Neural cell (in vitro differentiated cells): Measurements from ENCODE around the gene TBPL1. TPM values are rescaled to one million over a fixed set of nuclear protein-coding genes. Genes with fewer than 3 reads are reported as not detected.

Experiments
- H2AFZ ChIP-seq: fragments of 200-600, 300-800 bp; sonication (generic), shearing (Covaris generic); 2 replicates; pipeline ENCODE4 v1.6.0; 2014; ENCODE audit warnings: low read depth, mild to moderate bottlenecking, antibody characterized with exemption, low read length, moderate library complexity
- H3F3A ChIP-seq: fragments of 200-600 bp; shearing (Covaris generic); 2 replicates; pipeline ENCODE4 v1.6.1; 2016; ENCODE audit warnings: mild to moderate bottlenecking, moderate library complexity, mixed read lengths, antibody characterized with exemption, low read length; ENCODE audit not compliant: insufficient read depth, poor library complexity, severe bottlenecking
- H3K27ac ChIP-seq: fragments of 200-600, 300-800 bp; sonication (generic), shearing (Covaris generic); 2 replicates; pipeline ENCODE4 v1.5.1; 2014; ENCODE audit warnings: mild to moderate bottlenecking, low read length, moderate library complexity
- H3K27me3 ChIP-seq: fragments of 300-800, 200-600 bp; sonication (generic), shearing (Covaris generic); 2 replicates; pipeline ENCODE4 v1.6.0; 2014; ENCODE audit warnings: mild to moderate bottlenecking, low read depth, low read length, moderate library complexity; ENCODE audit not compliant: insufficient read depth
- H3K36me3 ChIP-seq: fragments of 300-800, 200-600 bp; sonication (generic), shearing (Covaris generic); 2 replicates; pipeline ENCODE4 v1.5.1; 2014; ENCODE audit warnings: mild to moderate bottlenecking, antibody characterized with exemption, low read length, moderate library complexity; ENCODE audit not compliant: insufficient read depth
- H3K4me2 ChIP-seq: fragments of 300-800, 200-600 bp; sonication (generic), shearing (Covaris generic); 2 replicates; pipeline ENCODE4 v1.6.0; 2014; ENCODE audit warnings: mild to moderate bottlenecking, low read length
- H3K4me3 ChIP-seq: fragments of 300-800, 200-600 bp; sonication (generic), shearing (Covaris generic); 2 replicates; pipeline ENCODE4 v1.5.1; 2014; ENCODE audit warnings: mild to moderate bottlenecking, low read length, moderate library complexity
- H3K79me2 ChIP-seq: fragments of 200-600 bp; shearing (Covaris generic); replicated peaks from 2 replicates; pipeline ENCODE4 v1.6.0; 2014; ENCODE audit warnings: mild to moderate bottlenecking, low read length, moderate library complexity; ENCODE audit not compliant: insufficient read depth
- H3K9ac ChIP-seq: fragments of 300-800, 200-600 bp; sonication (generic), shearing (Covaris generic); 2 replicates; pipeline ENCODE4 v1.6.1; 2016; ENCODE audit warnings: mild to moderate bottlenecking, low read length, mixed read lengths
- H3K9me2 ChIP-seq: fragments of 200-600 bp; shearing (Covaris generic); 2 replicates; pipeline ENCODE4 v1.6.1; 2016; ENCODE audit warnings: mild to moderate bottlenecking, low read length, mixed read lengths; ENCODE audit not compliant: insufficient read depth
- H3K9me3 ChIP-seq: fragments of 200-600, 300-800 bp; sonication (generic), shearing (Covaris generic); 2 replicates; pipeline ENCODE4 v1.6.1; 2016; ENCODE audit warnings: mild to moderate bottlenecking, mixed run types, low read length, moderate library complexity, mixed read lengths
- H4K20me1 ChIP-seq: fragments of 200-600 bp; shearing (Covaris generic); 2 replicates; pipeline ENCODE4 v1.6.1; 2016; ENCODE audit warnings: mild to moderate bottlenecking, mixed run types; ENCODE audit not compliant: insufficient read depth
- EP300 ChIP-seq: fragments of 450-650 bp; conservative IDR thresholded peaks from 2 replicates; pipeline ENCODE4 v1.6.1; 2014; ENCODE audit warnings: antibody characterized with exemption, mild to moderate bottlenecking, moderate library complexity; ENCODE audit not compliant: poor library complexity, severe bottlenecking
- EZH2 ChIP-seq: fragments of 200-600, 300-800 bp; shearing (Covaris generic), sonication (generic); IDR thresholded peaks from 2 replicates; pipeline ENCODE4 v1.6.1; 2014; ENCODE audit warnings: antibody characterized with exemption, low read length, borderline replicate concordance, mild to moderate bottlenecking; ENCODE audit not compliant: insufficient read depth, poor library complexity, severe bottlenecking
- MXI1 ChIP-seq: fragments of 450-650 bp; conservative IDR thresholded peaks from 2 replicates; pipeline ENCODE4 v1.6.1; 2014; ENCODE audit warnings: antibody characterized with exemption, mild to moderate bottlenecking; ENCODE audit not compliant: poor library complexity, severe bottlenecking
- POLR2AphosphoS5 ChIP-seq: IDR thresholded peaks from 2 replicates; pipeline ENCODE4 v1.6.1; 2012
- RAD21 ChIP-seq: fragments of 450-650 bp; conservative IDR thresholded peaks from 2 replicates; pipeline ENCODE4 v1.6.1; 2014; ENCODE audit warnings: antibody characterized with exemption, mild to moderate bottlenecking, moderate library complexity
- SMC3 ChIP-seq: fragments of 450-650 bp; conservative IDR thresholded peaks from 2 replicates; pipeline ENCODE4 v1.6.1; 2014; ENCODE audit warnings: antibody characterized with exemption, mild to moderate bottlenecking, moderate library complexity; ENCODE audit not compliant: poor library complexity
- TAF1 ChIP-seq: IDR thresholded peaks from 2 replicates; pipeline ENCODE4 v1.6.1; 2012; ENCODE audit warnings: low read depth
- polyA plus RNA-seq: library from polyadenylated mRNA; depleted of rRNA; stranded (reverse); fragments of >200 nt; gene quantifications from 2 replicates; pipeline ENCODE4 v1.2.3, GENCODE V29; 2014
- TF ChIP-seq, protein P1 (sequence below): fragments of 450-650 bp; IDR thresholded peaks from 2 replicates; pipeline ENCODE4 v1.5.1; 2014; ENCODE audit warnings: antibody characterized with exemption, mild to moderate bottlenecking, moderate library complexity; ENCODE audit not compliant: poor library complexity, severe bottlenecking
- TF ChIP-seq, protein P2 (sequence below): IDR thresholded peaks from 2 replicates; pipeline ENCODE4 v1.6.1; 2012; ENCODE audit warnings: borderline replicate concordance

The TBPL1 gene
- polyA plus RNA-seq, 1 donor from 2014 or later = 110 TPM

DNA sequence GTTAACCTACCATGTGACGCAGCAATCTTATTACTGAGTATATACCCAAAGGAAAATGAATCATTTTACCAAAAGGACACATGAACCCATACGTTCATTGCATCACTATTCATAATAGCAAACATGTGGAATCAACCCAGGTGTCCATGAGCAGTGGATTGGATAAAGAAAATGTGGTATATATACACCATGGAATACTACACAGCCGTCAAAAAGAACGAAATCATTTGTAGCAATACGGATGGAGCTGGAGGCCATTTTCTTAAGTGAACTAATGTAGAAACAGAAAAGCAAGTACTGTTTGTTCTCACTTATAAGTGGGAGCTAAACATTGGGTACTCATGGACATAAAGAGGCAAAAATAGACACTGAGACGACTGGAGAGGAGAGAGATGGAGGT lies 44.2 kb downstream of the TBPL1 start:
- Histone ChIP-seq H3K79me2 (no peaks in the 10 kb centered on the region), H4K20me1 (no peaks in the 10 kb centered on the region), H3F3A (no peaks in the 10 kb centered on the region), H3K27me3 (no peaks in the 10 kb centered on the region), H3K4me3 (no peak overlapping the region), H3K9me2 (no peaks in the 10 kb centered on the region), H3K9ac (no peak overlapping the region), H2AFZ (no peak overlapping the region), H3K4me2 (no peak overlapping the region), H3K27ac (no peak overlapping the region), H3K36me3 (no peaks in the 10 kb centered on the region), H3K9me3 (no peaks in the 10 kb centered on the region)
- TF ChIP-seq EZH2 (no peak), RAD21 (no peak), SMC3 (no peak), MXI1 (no peak), EP300 (no peak), POLR2AphosphoS5 (no peak), TAF1 (no peak)
- TF ChIP-seq, protein P1, sequence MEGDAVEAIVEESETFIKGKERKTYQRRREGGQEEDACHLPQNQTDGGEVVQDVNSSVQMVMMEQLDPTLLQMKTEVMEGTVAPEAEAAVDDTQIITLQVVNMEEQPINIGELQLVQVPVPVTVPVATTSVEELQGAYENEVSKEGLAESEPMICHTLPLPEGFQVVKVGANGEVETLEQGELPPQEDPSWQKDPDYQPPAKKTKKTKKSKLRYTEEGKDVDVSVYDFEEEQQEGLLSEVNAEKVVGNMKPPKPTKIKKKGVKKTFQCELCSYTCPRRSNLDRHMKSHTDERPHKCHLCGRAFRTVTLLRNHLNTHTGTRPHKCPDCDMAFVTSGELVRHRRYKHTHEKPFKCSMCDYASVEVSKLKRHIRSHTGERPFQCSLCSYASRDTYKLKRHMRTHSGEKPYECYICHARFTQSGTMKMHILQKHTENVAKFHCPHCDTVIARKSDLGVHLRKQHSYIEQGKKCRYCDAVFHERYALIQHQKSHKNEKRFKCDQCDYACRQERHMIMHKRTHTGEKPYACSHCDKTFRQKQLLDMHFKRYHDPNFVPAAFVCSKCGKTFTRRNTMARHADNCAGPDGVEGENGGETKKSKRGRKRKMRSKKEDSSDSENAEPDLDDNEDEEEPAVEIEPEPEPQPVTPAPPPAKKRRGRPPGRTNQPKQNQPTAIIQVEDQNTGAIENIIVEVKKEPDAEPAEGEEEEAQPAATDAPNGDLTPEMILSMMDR = no peak
- TF ChIP-seq, protein P2, sequence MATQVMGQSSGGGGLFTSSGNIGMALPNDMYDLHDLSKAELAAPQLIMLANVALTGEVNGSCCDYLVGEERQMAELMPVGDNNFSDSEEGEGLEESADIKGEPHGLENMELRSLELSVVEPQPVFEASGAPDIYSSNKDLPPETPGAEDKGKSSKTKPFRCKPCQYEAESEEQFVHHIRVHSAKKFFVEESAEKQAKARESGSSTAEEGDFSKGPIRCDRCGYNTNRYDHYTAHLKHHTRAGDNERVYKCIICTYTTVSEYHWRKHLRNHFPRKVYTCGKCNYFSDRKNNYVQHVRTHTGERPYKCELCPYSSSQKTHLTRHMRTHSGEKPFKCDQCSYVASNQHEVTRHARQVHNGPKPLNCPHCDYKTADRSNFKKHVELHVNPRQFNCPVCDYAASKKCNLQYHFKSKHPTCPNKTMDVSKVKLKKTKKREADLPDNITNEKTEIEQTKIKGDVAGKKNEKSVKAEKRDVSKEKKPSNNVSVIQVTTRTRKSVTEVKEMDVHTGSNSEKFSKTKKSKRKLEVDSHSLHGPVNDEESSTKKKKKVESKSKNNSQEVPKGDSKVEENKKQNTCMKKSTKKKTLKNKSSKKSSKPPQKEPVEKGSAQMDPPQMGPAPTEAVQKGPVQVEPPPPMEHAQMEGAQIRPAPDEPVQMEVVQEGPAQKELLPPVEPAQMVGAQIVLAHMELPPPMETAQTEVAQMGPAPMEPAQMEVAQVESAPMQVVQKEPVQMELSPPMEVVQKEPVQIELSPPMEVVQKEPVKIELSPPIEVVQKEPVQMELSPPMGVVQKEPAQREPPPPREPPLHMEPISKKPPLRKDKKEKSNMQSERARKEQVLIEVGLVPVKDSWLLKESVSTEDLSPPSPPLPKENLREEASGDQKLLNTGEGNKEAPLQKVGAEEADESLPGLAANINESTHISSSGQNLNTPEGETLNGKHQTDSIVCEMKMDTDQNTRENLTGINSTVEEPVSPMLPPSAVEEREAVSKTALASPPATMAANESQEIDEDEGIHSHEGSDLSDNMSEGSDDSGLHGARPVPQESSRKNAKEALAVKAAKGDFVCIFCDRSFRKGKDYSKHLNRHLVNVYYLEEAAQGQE = no peak

DNA sequence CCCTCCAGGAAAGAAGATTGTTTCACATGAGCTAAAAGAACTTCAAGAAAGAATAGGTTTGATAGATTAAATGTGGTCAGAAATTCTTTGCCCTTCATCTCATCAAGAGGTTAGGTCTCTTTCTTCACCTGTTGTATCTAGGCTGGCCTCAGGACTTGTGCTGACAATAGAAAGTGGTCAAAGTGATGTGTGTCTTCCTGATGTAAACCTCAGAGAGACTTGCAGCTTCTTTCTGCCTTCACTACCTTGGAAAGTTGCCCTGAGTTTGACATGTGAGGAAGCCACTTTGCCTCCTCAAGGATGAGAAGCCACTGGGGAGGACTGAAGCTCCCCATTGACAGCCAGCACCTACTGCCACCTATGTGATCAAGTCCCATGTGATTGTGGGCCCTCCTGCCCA lies 46.3 kb downstream of the TBPL1 start:
- Histone ChIP-seq H3K79me2 (no peaks in the 10 kb centered on the region), H3K9ac (no peak overlapping the region), H2AFZ (no peak overlapping the region), H3K9me3 (no peaks in the 10 kb centered on the region), H3K4me2 (no peak overlapping the region), H3K36me3 (no peaks in the 10 kb centered on the region), H4K20me1 (no peaks in the 10 kb centered on the region), H3K27ac (no peak overlapping the region), H3F3A (no peaks in the 10 kb centered on the region), H3K4me3 (no peak overlapping the region), H3K9me2 (no peaks in the 10 kb centered on the region), H3K27me3 (no peaks in the 10 kb centered on the region)
- no peak for TF ChIP-seq EP300
- no peak for TF ChIP-seq RAD21
- TF ChIP-seq EZH2 = no peak
- no peak for TF ChIP-seq POLR2AphosphoS5
- no peak for TF ChIP-seq SMC3
- TF ChIP-seq, protein P1 = no peak
- TF ChIP-seq TAF1 = no peak
- TF ChIP-seq MXI1 = no peak
- TF ChIP-seq, protein P2 = no peak
